ENCODE results near the gene HMGCLL1.

Gene HMGCLL1
- 0 to 0.09 reads per million in 2 donors for total RNA-seq

- no peak for DNase-seq
Observed at GRCh38 chr6:55578537-55579363, at the start of gene HMGCLL1. Gene HMGCLL1, minus strand, starts transcription at chr6:55579192. Its CDS starts 137 bp downstream, at chr6:55579055.

GRCh38 chr6:55621993-55622392 lies 43.0 kb upstream of the HMGCLL1 start:
- DNase-seq, result no peak

GRCh38 chr6:55621244-55621643 lies 42.3 kb upstream of the HMGCLL1 start:
- no peak for DNase-seq

GRCh38 chr6:55617272-55617671 lies 38.3 kb upstream of the HMGCLL1 start:
- DNase-seq, result no peak

GRCh38 chr6:55604021-55604420 lies 25.0 kb upstream of the HMGCLL1 start:
- DNase-seq, result no peak

- DNase-seq, result no peak
Observed at GRCh38 chr6:55601120-55601519, 22.1 kb upstream of the HMGCLL1 start.

DNA sequence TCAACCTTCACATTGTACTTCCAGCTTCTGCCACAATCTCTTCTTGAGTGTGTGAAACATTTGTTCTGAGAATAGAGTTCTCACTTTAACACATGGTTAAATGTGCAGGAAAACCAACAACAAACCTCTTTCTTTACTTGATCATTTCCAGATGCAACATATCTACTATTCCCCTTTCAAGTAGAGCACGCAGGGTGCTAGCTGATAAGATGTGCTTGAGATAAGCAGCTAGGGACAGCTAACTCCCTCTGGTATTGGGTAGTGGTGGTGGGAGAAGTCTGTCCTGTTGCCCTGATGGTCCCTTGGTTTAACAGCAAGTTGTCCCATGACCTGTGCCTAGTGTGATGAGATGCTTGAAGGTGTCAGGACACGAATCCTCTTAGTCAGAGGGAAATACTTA lies 15.4 kb upstream of the HMGCLL1 start:
- no peak for DNase-seq

DNA sequence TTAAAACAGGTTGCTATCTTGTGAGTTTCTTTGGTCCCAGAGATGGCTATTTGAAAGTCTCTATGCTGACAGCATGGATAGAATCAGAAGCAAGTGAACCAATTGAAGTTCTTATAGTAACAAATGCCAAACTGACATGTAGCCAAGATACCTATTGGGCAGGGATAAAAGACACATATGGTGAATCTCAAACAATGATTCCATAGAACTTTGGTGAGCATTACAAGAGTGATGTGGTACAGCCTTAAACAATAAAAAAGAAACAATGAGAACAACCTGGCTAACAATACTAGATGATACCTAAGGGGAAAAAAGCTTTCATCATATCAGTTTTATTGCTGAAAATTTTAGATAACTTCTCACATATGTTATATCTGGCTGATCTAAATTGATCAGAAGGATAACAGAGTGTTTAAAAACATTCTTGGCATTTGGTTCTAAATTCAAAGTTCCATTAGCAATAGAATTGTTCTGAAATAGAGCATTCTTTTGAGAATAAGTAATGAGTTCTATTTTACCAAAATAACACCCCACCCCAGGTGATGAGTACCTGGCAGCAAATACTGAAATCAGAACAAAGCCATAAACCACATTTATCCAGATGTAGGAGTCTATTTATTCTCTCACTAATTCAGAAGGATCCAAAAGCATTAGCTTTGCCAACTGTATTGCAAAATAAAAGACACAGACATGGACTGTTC lies 5.8 kb upstream of the HMGCLL1 start:
- DNase-seq, result no peak

DNA sequence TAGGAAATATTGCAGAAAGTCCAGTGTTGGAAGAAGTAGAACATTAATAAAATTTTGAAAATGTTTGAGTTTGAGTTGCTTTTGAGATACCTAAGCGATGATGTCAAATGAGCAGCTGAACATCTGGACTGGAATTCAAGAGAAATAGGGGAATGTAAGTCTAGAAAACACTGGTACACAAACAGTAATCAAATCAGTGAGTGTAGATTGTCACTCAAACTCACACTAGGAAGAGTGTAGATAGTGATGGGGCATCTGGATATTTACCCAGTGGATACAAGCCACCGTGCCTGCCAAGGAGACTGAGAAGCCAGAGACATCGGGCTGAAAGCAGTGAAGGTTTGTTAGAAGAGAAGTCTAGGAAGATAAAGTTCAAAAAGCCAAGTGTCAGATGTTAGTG lies 2.2 kb downstream of the HMGCLL1 start:
- DNase-seq, result no peak

- no peak for DNase-seq
Observed at GRCh38 chr6:55574556-55574955, 4.4 kb downstream of the HMGCLL1 start.

- DNase-seq, result no peak
Observed at GRCh38 chr6:55569638-55570037, 9.4 kb downstream of the HMGCLL1 start.

- DNase-seq, result no peak
Observed at GRCh38 chr6:55568808-55569439, 10.1 kb downstream of the HMGCLL1 start.

- DNase-seq, result no peak
Observed at GRCh38 chr6:55567558-55567957, 11.4 kb downstream of the HMGCLL1 start.

- DNase-seq, result no peak
Observed at GRCh38 chr6:55566036-55566710, 12.8 kb downstream of the HMGCLL1 start.

DNA sequence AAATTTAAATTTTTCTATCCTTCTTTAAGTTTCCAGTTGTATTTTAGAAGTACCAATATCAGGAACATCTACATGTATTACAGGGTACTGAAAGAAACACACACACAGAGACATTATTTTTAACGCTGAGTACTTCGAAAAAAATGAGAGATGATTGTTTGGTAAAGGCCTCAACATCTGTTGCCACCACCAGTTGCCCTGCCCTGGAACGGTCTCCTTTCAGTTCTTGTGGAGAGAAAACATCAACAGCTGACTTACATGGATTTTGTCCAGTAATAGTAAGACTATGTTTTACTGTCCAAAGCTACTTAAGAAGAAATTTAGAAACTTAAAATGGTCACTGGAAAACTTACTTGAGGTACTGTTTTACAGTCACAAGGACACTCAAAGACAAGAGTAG lies 16.7 kb downstream of the HMGCLL1 start:
- no peak for DNase-seq

- DNase-seq, result no peak
Observed at GRCh38 chr6:55560290-55560885, 18.6 kb downstream of the HMGCLL1 start.

- DNase-seq, result no peak
Observed at GRCh38 chr6:55557146-55557545, 21.8 kb downstream of the HMGCLL1 start.

GRCh38 chr6:55545791-55546190 lies 33.2 kb downstream of the HMGCLL1 start:
- DNase-seq, result no peak

DNA sequence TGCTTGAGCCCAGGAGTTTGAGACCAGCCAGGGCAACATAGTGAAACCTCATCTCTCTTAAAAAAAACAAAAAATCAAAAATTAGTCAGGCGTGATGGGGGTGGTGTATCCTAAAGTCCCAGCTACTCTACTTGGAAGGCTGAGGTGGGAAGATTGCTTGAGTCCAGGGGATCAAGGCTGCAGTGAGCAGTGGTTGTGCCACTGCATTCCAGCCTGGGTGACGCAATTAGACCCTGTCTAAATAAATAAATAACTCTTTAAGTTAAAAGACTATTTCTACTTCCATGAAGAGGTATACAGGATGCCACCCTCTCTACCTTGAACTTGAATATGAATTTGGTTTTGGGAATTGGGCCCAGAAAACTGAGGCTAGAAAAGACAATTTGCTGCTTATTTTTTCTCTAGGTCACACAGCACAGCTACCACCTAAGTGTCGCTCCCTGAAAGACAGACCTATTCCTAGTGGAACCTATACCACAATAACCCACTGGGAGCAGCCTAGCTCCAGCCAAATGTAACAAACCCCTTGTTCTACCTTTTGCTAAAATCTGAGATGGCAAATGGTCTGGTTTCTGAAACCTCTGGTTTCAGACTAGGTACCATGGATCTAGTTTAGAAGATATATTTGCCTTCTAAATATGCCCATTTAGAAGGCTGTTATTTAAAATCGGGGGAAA lies 35.2 kb downstream of the HMGCLL1 start:
- no peak for DNase-seq

GRCh38 chr6:55541024-55541423 lies 38.0 kb downstream of the HMGCLL1 start:
- DNase-seq, result no peak

DNA sequence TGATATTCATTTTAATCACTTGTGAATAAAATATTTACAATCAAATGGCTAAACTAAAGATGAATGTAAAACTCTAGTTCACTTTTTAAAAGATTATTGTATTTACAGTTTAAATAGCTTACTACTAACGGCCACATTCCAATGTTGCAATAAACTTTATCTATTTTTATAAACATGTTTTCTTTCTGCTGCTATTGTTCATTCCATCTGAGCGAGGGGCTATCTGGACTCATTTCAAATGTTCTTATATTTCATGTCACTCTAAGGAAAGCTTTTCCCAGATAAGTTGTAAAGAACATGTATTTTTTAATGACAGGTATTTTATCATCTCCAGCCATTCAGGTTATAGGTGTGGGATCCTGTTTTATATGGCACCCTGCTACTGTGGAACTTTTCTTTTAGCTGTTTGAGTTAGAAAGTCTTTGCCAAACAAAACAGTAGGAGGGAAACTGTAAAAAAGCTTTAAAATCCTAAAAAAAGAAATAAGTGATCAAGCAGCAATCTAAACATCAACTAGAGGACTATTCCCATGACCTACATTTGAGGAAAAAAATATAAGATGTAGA lies 42.5 kb downstream of the HMGCLL1 start:
- no peak for DNase-seq

GRCh38 chr6:55531496-55531895 lies 47.5 kb downstream of the HMGCLL1 start:
- no peak for DNase-seq
